ENCODE results near the gene PKIG. TPM values are rescaled to one million over a fixed set of nuclear protein-coding genes. Genes with fewer than 3 reads are reported as not detected.

PKIG gene
- total RNA-seq, 1 experiment from 2014 or later = 20.1 TPM

DNA sequence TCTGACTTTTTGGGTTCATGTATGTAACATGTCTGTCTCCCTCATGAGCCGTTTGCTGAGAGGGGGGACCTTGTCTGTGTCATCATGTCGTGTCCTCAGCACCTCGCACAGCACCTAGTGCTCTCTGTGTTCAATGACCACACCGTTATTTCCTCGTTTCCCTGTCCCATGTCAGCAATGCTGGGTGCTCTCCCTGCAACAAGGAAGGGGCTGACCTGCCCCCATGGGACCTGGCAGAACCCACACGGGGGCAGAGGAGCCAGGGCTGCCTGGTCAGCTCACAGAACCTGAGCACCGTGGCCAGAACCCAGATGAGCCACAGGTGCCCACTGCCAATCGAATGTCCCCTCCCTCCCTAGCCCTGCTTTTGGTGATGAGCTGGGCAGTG lies 61.8 kb downstream of the PKIG start (continued):
- TF ChIP-seq CTCF (IDR thresholded peaks at IDR 0.05 in 2 of 3, conservative IDR thresholded peaks at IDR 0.05 in 1 of 3; ENCODE audit: borderline replicate concordance in 1 of 3, insufficient read depth in 1 of 3, low read depth in 2 of 3, low read length in 2 of 3) (no peak), TCF7L2 (IDR thresholded peaks at IDR 0.05; ENCODE audit: borderline replicate concordance, extremely low read depth, insufficient read depth, insufficient read length) (no peak), ZNF274 (IDR thresholded peaks at IDR 0.05; ENCODE audit: low read depth, low read length) (no peak), FOSL1 (IDR thresholded peaks at IDR 0.05; ENCODE audit: low read depth) (no peak), SRF (IDR thresholded peaks at IDR 0.05; ENCODE audit: low read depth) (no peak), REST (IDR thresholded peaks at IDR 0.05; ENCODE audit: low read depth) (no peak)
- TF ChIP-seq, protein P1, sequence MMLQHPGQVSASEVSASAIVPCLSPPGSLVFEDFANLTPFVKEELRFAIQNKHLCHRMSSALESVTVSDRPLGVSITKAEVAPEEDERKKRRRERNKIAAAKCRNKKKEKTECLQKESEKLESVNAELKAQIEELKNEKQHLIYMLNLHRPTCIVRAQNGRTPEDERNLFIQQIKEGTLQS (IDR thresholded peaks at IDR 0.05) = no peak

GRCh38 chr20:44644667-44645131 lies 62.3 kb downstream of the PKIG start:
- no peak overlapping the region for H3K27ac ChIP-seq (ENCODE audit: low read depth, low read length)
- intact Hi-C loops (cut with micrococcal nuclease) = no loop called here

More at GRCh38 chr20:44644667-44645131, 62.3 kb downstream of the PKIG start:
- Histone ChIP-seq H3K79me2 (ENCODE audit: insufficient read depth, low read length) (no peaks in the 10 kb centered on the region), H4K20me1 (ENCODE audit: insufficient read depth) (no peaks in the 10 kb centered on the region), H3K27me3 (ENCODE audit: insufficient read depth, low read length) (no peaks in the 10 kb centered on the region), H3K9me2 (ENCODE audit: insufficient read depth) (no peaks in the 10 kb centered on the region), H3K4me1 (ENCODE audit: control insufficient read depth in 1 of 2, insufficient read depth in 2 of 2, low read length in 2 of 2) (peaks cover 5 to 31% of the 10 kb centered on the region in 2 experiments; a peak in 3 of 4 replicates), H3K4me3 (replicated peaks in 1 of 2; ENCODE audit: low read depth in 1 of 2, low read length in 2 of 2) (no peak overlapping the region), H3K36me3 (ENCODE audit: control insufficient read depth in 1 of 2, insufficient read depth in 2 of 2, low read length in 2 of 2) (peaks cover 0 to 5% of the 10 kb centered on the region in 2 experiments; a peak in 2 of 4 replicates), H3K9ac (ENCODE audit: low read length) (no peak overlapping the region), H3K4me2 (ENCODE audit: low read length) (no peak overlapping the region), H3K9me3 (ENCODE audit: control insufficient read depth in 1 of 2, insufficient read depth in 1 of 2, low read depth in 1 of 2, low read length in 2 of 2) (no peaks in the 10 kb centered on the region), H2AFZ (ENCODE audit: low read depth, low read length, poor library complexity, severe bottlenecking) (no peak overlapping the region)
- ATAC-seq (no peak), DNase-seq (ENCODE audit: low read depth, low spot score) (no peak)
- CTCF ChIA-PET = interaction anchor here (0.9 kb wide), 1 partner anchor 39 kb away, joined by 4 read pairs; no protein-coding TSS in a partner anchor
- BruUV-seq (replicated peaks) = no TSS peak
- RAD21 ChIA-PET (ENCODE audit: low non-redundant PET in 1 of 2, low total read pairs in 2 of 2, uncharacterized antibody in 2 of 2, unreplicated experiment in 2 of 2) = no interaction called here
- no peak for TF ChIP-seq YY1 (IDR thresholded peaks at IDR 0.05; ENCODE audit: extremely low read depth, insufficient replicate concordance, low read depth, low read length)
- no peak for TF ChIP-seq CBX3 (IDR thresholded peaks at IDR 0.05; ENCODE audit: low read depth)
- TF ChIP-seq SRF (IDR thresholded peaks at IDR 0.05; ENCODE audit: low read depth) = no peak
- TF ChIP-seq EZH2phosphoT487 (IDR thresholded peaks at IDR 0.05; ENCODE audit: borderline replicate concordance) = no peak
- TF ChIP-seq ELF1 (IDR thresholded peaks at IDR 0.05; ENCODE audit: borderline replicate concordance, low read depth) = no peak
- no peak for TF ChIP-seq ZNF274 (IDR thresholded peaks at IDR 0.05; ENCODE audit: low read depth, low read length)
- TF ChIP-seq POLR2AphosphoS5 (IDR thresholded peaks at IDR 0.05; ENCODE audit: low read depth, low read length) = no peak
- TF ChIP-seq REST (IDR thresholded peaks at IDR 0.05; ENCODE audit: low read depth) = no peak
- no peak for TF ChIP-seq ZFX (IDR thresholded peaks at IDR 0.05)
- POLR2A ChIA-PET = interaction anchor here (0.6 kb wide), 1 partner anchor 440 kb away, joined by 3 read pairs; no protein-coding TSS in a partner anchor
